Endothelial cell of umbilical vein (primary cell): Measurements from ENCODE around the gene TEN1. TPM values are rescaled to one million over a fixed set of nuclear protein-coding genes. Genes with fewer than 3 reads are reported as not detected.
A peak's percentile ranks its signal among the peaks of the same experiment; 100 is the strongest.

Experiments used
- BruUV-seq: library from RNA; stranded (reverse); fragments of 400-500 nt; replicated peaks from 2 replicates; lab custom pipeline; 2021; lab: Mats Ljungman, UMichigan
- CTCF ChIA-PET: fragments of 300-600, 350-600 bp; sonication (Branson Sonifier 250); formaldehyde crosslinking; loops from one replicate; lab custom pipeline; 2021; ENCODE audit warnings: antibody characterized with exemption, inconsistent platforms; lab: Charles Lee
- POLR2A ChIA-PET: fragments of 300-600, 350-600 bp; sonication (Branson Sonifier 250); formaldehyde crosslinking; loops from one replicate; lab custom pipeline; 2021; ENCODE audit warnings: antibody characterized with exemption, inconsistent platforms; lab: Charles Lee
- DNase-seq: peaks from one replicate; pipeline ENCODE4 v3.0.0-alpha.2; 2011; ENCODE audit warnings: low read depth, low spot score
- FAIRE-seq: peaks from 2 replicates; lab custom pipeline; 2011; peaks lifted over from hg19 to GRCh38; lab: Jason Lieb, UNC
- H2AFZ ChIP-seq: 2 replicates; pipeline ENCODE4 v1.6.0; 2012; ENCODE audit warnings: low read depth, low read length, control low read depth, inconsistent platforms
- H3K27ac ChIP-seq: 2 replicates; pipeline ENCODE4 v1.5.1; 2011; ENCODE audit warnings: low read depth, mild to moderate bottlenecking, control low read depth, low read length, moderate library complexity; ENCODE audit not compliant: insufficient read depth
- H3K27me3 ChIP-seq, 2 experiments: 2 replicates each; pipeline versions ENCODE4 v1.6.0 to v1.6.1; 2011; ENCODE audit warnings: low read length in 2 of 2, mixed read lengths in 1 of 2; ENCODE audit not compliant: control insufficient read depth in 2 of 2, insufficient read depth in 2 of 2
- H3K36me3 ChIP-seq, 2 experiments: 2 replicates in 1 of 2; 3 replicates in 1 of 2; pipeline ENCODE4 v1.5.1; 2011; ENCODE audit warnings: low read length in 2 of 2, mild to moderate bottlenecking in 1 of 2, moderate library complexity in 1 of 2; ENCODE audit not compliant: control insufficient read depth in 2 of 2, insufficient read depth in 2 of 2; ENCODE audit errors: extremely low read depth in 1 of 2
- H3K4me1 ChIP-seq: 3 replicates; pipeline ENCODE4 v1.5.1; 2011; ENCODE audit warnings: mild to moderate bottlenecking, low read length; ENCODE audit not compliant: control insufficient read depth, insufficient read depth; ENCODE audit errors: extremely low read depth
- H3K4me2 ChIP-seq: 2 replicates; pipeline ENCODE4 v1.6.1; 2011; ENCODE audit warnings: low read length, control low read depth, mixed read lengths; ENCODE audit not compliant: insufficient read depth
- H3K4me3 ChIP-seq, 3 experiments: fragments of 200-600 bp in 1 of 3; sonication (generic), shearing (Covaris generic) in 1 of 3; replicated peaks in 1 of 3; 2 replicates each; pipeline ENCODE4 v1.5.1; 2011 to 2016; ENCODE audit warnings: control low read depth in 3 of 3, low read length in 3 of 3, mild to moderate bottlenecking in 2 of 3, inconsistent platforms in 1 of 3, low read depth in 1 of 3, moderate library complexity in 1 of 3; ENCODE audit not compliant: insufficient read depth in 1 of 3
- H3K79me2 ChIP-seq: 2 replicates; pipeline ENCODE4 v1.6.0; 2012; ENCODE audit warnings: low read length, inconsistent platforms; ENCODE audit not compliant: control insufficient read depth, insufficient read depth
- H3K9ac ChIP-seq: replicated peaks from 2 replicates; pipeline ENCODE3; 2011; ENCODE audit warnings: low read length, control low read depth; ENCODE audit not compliant: insufficient read depth; ENCODE audit errors: extremely low read depth
- H3K9me1 ChIP-seq: replicated peaks from 3 replicates; pipeline ENCODE4 v1.6.0; 2011; ENCODE audit warnings: mild to moderate bottlenecking, low read length; ENCODE audit not compliant: control insufficient read depth, insufficient read depth; ENCODE audit errors: extremely low read depth
- H3K9me3 ChIP-seq: replicated peaks from 2 replicates; pipeline ENCODE4 v1.5.1; 2012; ENCODE audit warnings: low read length, inconsistent platforms; ENCODE audit not compliant: control insufficient read depth, insufficient read depth
- H4K20me1 ChIP-seq: replicated peaks from 2 replicates; pipeline ENCODE3; 2011; ENCODE audit warnings: mild to moderate bottlenecking, low read length; ENCODE audit not compliant: control insufficient read depth, insufficient read depth; ENCODE audit errors: extremely low read depth
- CTCF ChIP-seq, 2 donors: IDR thresholded peaks; 1 replicate in 1 of 2; 2 replicates in 1 of 2; pipeline ENCODE4 v1.5.1; 2011; ENCODE audit warnings: low read length in 2 of 2, mild to moderate bottlenecking in 2 of 2, moderate library complexity in 2 of 2, control low read depth in 1 of 2, inconsistent platforms in 1 of 2, low read depth in 1 of 2; ENCODE audit not compliant: insufficient read depth in 1 of 2; ENCODE audit errors: extremely low read depth in 1 of 2
- GATA2 ChIP-seq: IDR thresholded peaks from 2 replicates; pipeline ENCODE4 v1.7.0; 2011; ENCODE audit warnings: low read depth, mild to moderate bottlenecking, moderate library complexity, mixed read lengths, low read length; ENCODE audit not compliant: insufficient read length, insufficient read depth
- dilution Hi-C: fragments of 300-500 bp; cut with MboI; formaldehyde crosslinking; loops from one replicate; pipeline ENCODE4 v1.15.0; 2019; ENCODE audit warnings: low sequenced_read_pairs; ENCODE audit not compliant: extremely low pct_ligation_motif_present
- intact Hi-C: fragments of 100-400 bp; cut with micrococcal nuclease; formaldehyde crosslinking; loops from one replicate; pipeline ENCODE4 v1.10.0; 2022
- polyA plus RNA-seq, 4 experiments: library from polyadenylated mRNA; depleted of rRNA in 3 of 4; stranded (reverse) in 3 of 4; unstranded in 1 of 4; fragments of >200 nt; gene quantifications; 2 replicates each; pipeline versions ENCODE4 v1.2.1 to v1.2.3, GENCODE V29; 2011 to 2012; ENCODE audit warnings: missing spikeins in 1 of 4
- total RNA-seq: library from RNA; stranded (reverse); gene quantifications from 2 replicates; pipeline ENCODE4 v1.2.3, GENCODE V29; 2021

TEN1 gene
- total and polyA plus RNA-seq, 2 donors (not counting 3 experiments of a cell fraction or from before 2014, with no cell fraction given) = 18.8 to 29.0 TPM

- Histone ChIP-seq H3K27me3 (no peaks in the 10 kb centered on the region), H3K9ac (no peak overlapping the region), H4K20me1 (no peaks in the 10 kb centered on the region), H3K27ac (no peak overlapping the region), H2AFZ (no peak overlapping the region), H3K36me3 (no peaks in the 10 kb centered on the region), H3K79me2 (no peaks in the 10 kb centered on the region), H3K9me3 (no peaks in the 10 kb centered on the region), H3K4me2 (no peak overlapping the region), H3K4me3 (no peak overlapping the region), H3K4me1 (no peaks in the 10 kb centered on the region), H3K9me1 (no peaks in the 10 kb centered on the region)
- FAIRE-seq = peak; percentile 85
- intact Hi-C loops (loop anchor here (1.0 to 10.0 kb wide), 3 partner anchors 64 to 231 kb away; partner anchors contain the start of gene FBF1), dilution Hi-C loops (no loop called here)
- CTCF ChIA-PET = interaction anchor here (0.7 to 5.8 kb wide), 10 partner anchors 8 to 252 kb away, joined by 3 to 95 read pairs (median 3); partner anchors contain the start of genes MRPL38 and TRIM65
- no TSS peak for BruUV-seq
- POLR2A ChIA-PET = no interaction called here
- DNase-seq = peak; percentile 64
- TF ChIP-seq CTCF (IDR thresholded peaks at IDR 0.05; ENCODE audit: extremely low read depth in 1 of 2, insufficient read depth in 1 of 2, low read depth in 1 of 2, low read length in 2 of 2) (peak; percentile 59 to 65), GATA2 (no peak)
Measured at GRCh38 chr17:76005263-76006149, 26.5 kb downstream of the TEN1 start.
